Transverse colon (tissue), 4 donors: Measurements from ENCODE around the gene LARGE1. TPM values are rescaled to one million over a fixed set of nuclear protein-coding genes. Genes with fewer than 3 reads are reported as not detected.

Source experiments
- DNase-seq: peaks from one replicate; pipeline ENCODE4 v3.0.0-alpha.2; 2019
- H3K27ac ChIP-seq, 4 donors: fragments of 200-600 bp; sonication (generic); 2 replicates each; pipeline ENCODE4 v1.5.1; 2016 to 2018; ENCODE audit warnings: inconsistent platforms in 4 of 4
- H3K27me3 ChIP-seq: fragments of 200-600 bp; sonication (generic); 2 replicates; pipeline ENCODE4 v1.5.1; 2017; ENCODE audit warnings: inconsistent platforms
- H3K36me3 ChIP-seq, 4 donors: fragments of 200-600 bp; sonication (generic); 2 replicates each; pipeline ENCODE4 v1.5.1; 2017 to 2019; ENCODE audit warnings: inconsistent platforms in 4 of 4
- H3K4me1 ChIP-seq, 4 donors: fragments of 200-600 bp; sonication (generic); 2 replicates each; pipeline ENCODE4 v1.5.1; 2017 to 2020; ENCODE audit warnings: inconsistent platforms in 4 of 4
- H3K4me3 ChIP-seq, 4 donors: fragments of 200-600 bp; sonication (generic); 1 replicate in 1 of 4; 2 replicates in 3 of 4; pipeline versions ENCODE4 v1.5.1 to v1.6.1; 2017 to 2019; ENCODE audit warnings: inconsistent platforms in 4 of 4
- H3K9me3 ChIP-seq, 2 donors: fragments of 200-600 bp; sonication (generic); 2 replicates each; pipeline ENCODE4 v1.5.1; 2017 to 2019; ENCODE audit warnings: inconsistent platforms in 2 of 2
- EP300 ChIP-seq: sonication (generic); formaldehyde crosslinking; IDR thresholded peaks from one replicate; pipeline ENCODE4 v1.6.1; 2017; ENCODE audit warnings: antibody characterized with exemption, low read depth
- POLR2A ChIP-seq: fragments of 450-650 bp; IDR thresholded peaks from one replicate; pipeline ENCODE4 v1.6.1; 2016; ENCODE audit warnings: antibody characterized with exemption, mild to moderate bottlenecking, moderate library complexity
- POLR2AphosphoS5 ChIP-seq, 3 donors: sonication (generic); formaldehyde crosslinking; IDR thresholded peaks; one replicate each; pipeline ENCODE4 v1.6.1; 2016; ENCODE audit warnings: antibody characterized with exemption in 3 of 3
- WGBS, 2 donors: methylation state at CpG; one replicate each; pipeline ENCODE4 v1.1.5; 2018; ENCODE audit warnings: low coverage in 1 of 2; 5-methylcytosine and 5-hydroxymethylcytosine counted together
- in situ Hi-C, 4 donors: fragments of 200-750 bp; cut with MboI; loops; one replicate each; pipeline versions ENCODE4 v1.15.0 to v1.15.1; 2017; ENCODE audit warnings: low sequenced_read_pairs in 3 of 4, low pct_ligation_motif_present in 1 of 4, low pct_unique_long_range_greater_than_20kb in 1 of 4
- intact Hi-C: fragments of 100-400 bp; cut with DNase I; formaldehyde crosslinking; loops from one replicate; pipeline ENCODE4 v1.15.1; 2023; ENCODE audit warnings: low total_unique reads
- total RNA-seq, 4 donors: library from RNA; depleted of rRNA; stranded (reverse); fragments of >200 nt; gene quantifications; one replicate each; pipeline ENCODE4 v1.1.0, GENCODE V29; 2016
- TF ChIP-seq, protein P1 (sequence below), 5 experiments: fragments of 200-600 bp in 3 of 5; fragments of 450-650 bp in 2 of 5; sonication (generic) in 3 of 5; IDR thresholded peaks; 1 replicate in 2 of 5; 2 replicates in 3 of 5; pipeline ENCODE4 v1.5.1; 2016 to 2017; ENCODE audit warnings: antibody characterized with exemption in 5 of 5, inconsistent platforms in 3 of 5, mild to moderate bottlenecking in 2 of 5, moderate library complexity in 1 of 5

LARGE1 gene
- total RNA-seq, 4 donors from 2014 or later, result 46.5 to 304 (median 80.5) TPM

DNA sequence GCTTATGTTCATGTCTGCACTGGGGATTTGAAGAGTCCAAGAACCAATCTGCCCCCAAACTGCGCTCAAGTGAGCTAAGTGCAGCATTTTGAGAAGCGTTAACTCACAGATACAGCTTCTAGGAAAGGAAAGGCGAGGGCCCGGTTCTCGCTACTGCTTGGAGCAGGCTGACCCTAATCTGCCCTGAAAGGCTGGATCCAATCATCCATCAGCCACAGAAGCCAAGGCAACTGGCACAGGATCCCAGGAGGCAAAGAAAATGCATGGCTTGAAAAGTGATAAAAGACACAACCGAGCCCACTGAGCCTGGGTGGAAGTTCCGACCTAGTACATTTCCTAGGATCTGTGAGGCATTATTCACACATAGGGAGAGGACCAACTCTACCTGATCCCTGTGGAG is 174.8 kb downstream of the LARGE1 start:
- TF ChIP-seq, protein P1, sequence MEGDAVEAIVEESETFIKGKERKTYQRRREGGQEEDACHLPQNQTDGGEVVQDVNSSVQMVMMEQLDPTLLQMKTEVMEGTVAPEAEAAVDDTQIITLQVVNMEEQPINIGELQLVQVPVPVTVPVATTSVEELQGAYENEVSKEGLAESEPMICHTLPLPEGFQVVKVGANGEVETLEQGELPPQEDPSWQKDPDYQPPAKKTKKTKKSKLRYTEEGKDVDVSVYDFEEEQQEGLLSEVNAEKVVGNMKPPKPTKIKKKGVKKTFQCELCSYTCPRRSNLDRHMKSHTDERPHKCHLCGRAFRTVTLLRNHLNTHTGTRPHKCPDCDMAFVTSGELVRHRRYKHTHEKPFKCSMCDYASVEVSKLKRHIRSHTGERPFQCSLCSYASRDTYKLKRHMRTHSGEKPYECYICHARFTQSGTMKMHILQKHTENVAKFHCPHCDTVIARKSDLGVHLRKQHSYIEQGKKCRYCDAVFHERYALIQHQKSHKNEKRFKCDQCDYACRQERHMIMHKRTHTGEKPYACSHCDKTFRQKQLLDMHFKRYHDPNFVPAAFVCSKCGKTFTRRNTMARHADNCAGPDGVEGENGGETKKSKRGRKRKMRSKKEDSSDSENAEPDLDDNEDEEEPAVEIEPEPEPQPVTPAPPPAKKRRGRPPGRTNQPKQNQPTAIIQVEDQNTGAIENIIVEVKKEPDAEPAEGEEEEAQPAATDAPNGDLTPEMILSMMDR (IDR thresholded peaks at IDR 0.05), result no peak
- TF ChIP-seq POLR2A (no peak), POLR2AphosphoS5 (IDR thresholded peaks at IDR 0.05) (no peak), EP300 (no peak)
- no peaks in the 10 kb centered on the region for H3K27me3 ChIP-seq
- H3K4me3 ChIP-seq, result no peak overlapping the region
- H3K9me3 ChIP-seq, result no peaks in the 10 kb centered on the region
- intact Hi-C loops, result no loop called here
- no peak overlapping the region for H3K27ac ChIP-seq
- 92 to 97% methylated on average over 7 of the region's 7 CpGs for WGBS, 2 donors
- in situ Hi-C loops, result no loop called here
- DNase-seq, result no peak
- peaks cover 0 to 28% (median 17%) of the 10 kb centered on the region in 4 donors for H3K4me1 ChIP-seq
- H3K36me3 ChIP-seq, result no peaks in the 10 kb centered on the region

DNA sequence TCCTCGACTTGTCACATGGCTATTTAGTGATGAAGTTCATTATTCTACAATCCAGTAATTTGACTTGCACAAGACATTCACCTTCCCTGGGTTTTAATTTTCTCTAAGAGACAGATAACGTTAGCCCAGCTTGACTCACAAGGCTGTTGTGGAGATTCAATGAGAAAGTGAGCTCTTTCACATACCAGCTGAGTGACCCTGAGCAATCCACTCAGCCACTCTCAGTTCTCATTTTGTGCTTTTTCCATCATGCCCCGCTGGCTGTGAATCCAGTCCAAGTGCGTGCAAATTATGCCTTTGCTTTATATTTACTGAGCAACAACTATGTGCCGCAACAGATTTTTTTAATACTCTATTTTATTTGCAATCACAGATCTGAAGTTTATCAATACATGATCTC is 176.5 kb downstream of the LARGE1 start:
- in situ Hi-C loops (no loop called here), intact Hi-C loops (no loop called here)
- no peak for TF ChIP-seq EP300
- no peak for TF ChIP-seq POLR2A
- TF ChIP-seq, protein P1 (IDR thresholded peaks at IDR 0.05), result no peak
- no peak for TF ChIP-seq POLR2AphosphoS5 (IDR thresholded peaks at IDR 0.05)
- Histone ChIP-seq H3K4me1 (peaks cover 0 to 26% (median 17%) of the 10 kb centered on the region in 4 donors), H3K36me3 (no peaks in the 10 kb centered on the region), H3K9me3 (no peaks in the 10 kb centered on the region), H3K27ac (no peak overlapping the region), H3K27me3 (no peaks in the 10 kb centered on the region), H3K4me3 (no peak overlapping the region)
- 93 to 97% methylated on average over 4 to 5 of the region's 5 CpGs for WGBS, 2 donors
- DNase-seq, result no peak

DNA sequence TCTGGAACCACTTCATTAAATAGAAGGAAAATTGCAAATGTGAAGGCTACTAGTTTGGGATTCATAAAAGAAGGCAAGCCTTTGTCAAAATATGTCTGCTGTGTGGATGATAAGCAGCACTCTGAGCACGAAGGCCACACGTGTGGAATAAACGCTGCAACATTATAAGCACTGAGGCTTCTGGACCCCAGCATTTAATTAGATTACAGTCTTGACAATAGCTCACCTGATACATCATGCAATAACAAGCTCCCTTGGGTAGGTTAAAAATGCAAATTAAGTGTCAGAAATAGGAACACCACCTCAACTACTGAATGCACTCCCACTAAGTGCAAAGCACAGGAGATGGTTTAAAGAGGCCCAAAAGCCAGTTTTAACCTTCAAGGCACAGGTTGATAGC is 179.3 kb downstream of the LARGE1 start:
- Histone ChIP-seq H3K4me3 (no peak overlapping the region), H3K27me3 (no peaks in the 10 kb centered on the region), H3K36me3 (no peaks in the 10 kb centered on the region), H3K4me1 (peaks cover 0 to 6% (median 5%) of the 10 kb centered on the region in 4 donors), H3K27ac (no peak overlapping the region), H3K9me3 (no peaks in the 10 kb centered on the region)
- no peak for DNase-seq
- intact Hi-C loops (no loop called here), in situ Hi-C loops (no loop called here)
- TF ChIP-seq EP300, result no peak
- TF ChIP-seq, protein P1 (IDR thresholded peaks at IDR 0.05), result no peak
- no peak for TF ChIP-seq POLR2A
- TF ChIP-seq POLR2AphosphoS5 (IDR thresholded peaks at IDR 0.05), result no peak
- WGBS, 2 donors, result 77 to 90% methylated on average over 2 to 3 of the region's 3 CpGs

DNA sequence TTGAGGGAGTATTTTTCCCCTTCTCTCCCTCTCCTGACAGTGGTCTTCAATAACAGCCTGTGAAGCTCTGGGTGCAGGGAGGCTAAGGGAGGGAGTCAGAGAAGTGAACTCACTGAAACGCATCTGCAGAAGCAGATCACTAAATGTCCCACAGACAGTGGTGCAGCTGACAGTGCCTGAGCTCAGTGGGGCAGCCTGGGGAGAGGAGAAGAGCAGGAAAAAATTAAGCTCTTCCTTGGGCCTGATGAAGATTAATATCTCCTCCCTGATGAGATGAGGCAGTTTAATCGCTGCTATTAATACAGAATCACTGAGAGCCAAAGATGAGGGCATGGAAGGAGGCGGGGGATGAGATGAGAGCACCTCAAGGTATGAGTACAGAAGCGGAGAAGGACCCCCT is 180.8 kb downstream of the LARGE1 start:
- WGBS, 2 donors, result 86% methylated on average over 4 of the region's 4 CpGs; no CpG with 5 or more reads in 1 of the 2 donors
- Histone ChIP-seq H3K27ac (no peak overlapping the region), H3K27me3 (no peaks in the 10 kb centered on the region), H3K4me3 (no peak overlapping the region), H3K9me3 (no peaks in the 10 kb centered on the region), H3K4me1 (no peaks in the 10 kb centered on the region), H3K36me3 (no peaks in the 10 kb centered on the region)
- TF ChIP-seq, protein P1 (IDR thresholded peaks at IDR 0.05), result no peak
- TF ChIP-seq POLR2A, result no peak
- no peak for TF ChIP-seq POLR2AphosphoS5 (IDR thresholded peaks at IDR 0.05)
- TF ChIP-seq EP300, result no peak
- intact Hi-C loops, result no loop called here
- in situ Hi-C loops, result no loop called here
- no peak for DNase-seq
